ENCODE results near the gene FMN1. TPM values are rescaled to one million over a fixed set of nuclear protein-coding genes. Genes with fewer than 3 reads are reported as not detected.

The FMN1 gene
- total and polyA plus RNA-seq, 10 of the 15 experiments (the other 5 are each of a cell fraction or from before 2014, with no cell fraction given) = 0.05 to 0.16 (median 0.08) TPM; not detected in 4

- POLR2A ChIA-PET = no interaction called here
- WGBS (ENCODE audit: insufficient coverage, insufficient replicate concordance, low lambda C conversion rate, missing lambda C conversion rate) = 0% methylated on average over 4 of the region's 4 CpGs
- intact Hi-C loops (cut with micrococcal nuclease; ENCODE audit: unreplicated experiment) = no loop called here
Observed at GRCh38 chr15:32765236-32765635, 429.3 kb downstream of the FMN1 start.

More at GRCh38 chr15:32765236-32765635, 429.3 kb downstream of the FMN1 start:
- Histone ChIP-seq H3K27me3 (replicated peaks in 1 of 2; ENCODE audit: control insufficient read depth in 2 of 2, insufficient read depth in 2 of 2, low read length in 1 of 2) (no peaks in the 10 kb centered on the region), H3K27ac (ENCODE audit: control insufficient read depth, insufficient read depth) (no peak overlapping the region), H3K9me3 (replicated peaks; ENCODE audit: control insufficient read depth, insufficient read depth, low read length) (no peaks in the 10 kb centered on the region), H3K9ac (ENCODE audit: control insufficient read depth, insufficient read depth, low read length) (no peak overlapping the region), H3K79me2 (ENCODE audit: control insufficient read depth, insufficient read depth, low read length) (no peaks in the 10 kb centered on the region), H3K36me3 (ENCODE audit: control insufficient read depth in 2 of 2, insufficient read depth in 2 of 2, low read length in 1 of 2) (no peaks in the 10 kb centered on the region), H4K20me1 (ENCODE audit: control insufficient read depth, insufficient read depth) (no peaks in the 10 kb centered on the region), H3K4me3 (no peak overlapping the region), H3K4me2 (ENCODE audit: control insufficient read depth, insufficient read depth) (no peak overlapping the region), H2AFZ (ENCODE audit: control insufficient read depth, low read depth, low read length) (no peak overlapping the region), H3K4me1 (ENCODE audit: control insufficient read depth, insufficient read depth, low read length) (no peaks in the 10 kb centered on the region; the same call in 1 of the 2 replicates)
- in situ Hi-C loops (cut with MboI) = no loop called here
- ATAC-seq = 0 out of 3 replicates have a peak, but pooled peaks have one; percentile 27
- RAD21 ChIA-PET (ENCODE audit: unreplicated experiment) = no interaction called here
- DNase-seq (ENCODE audit: low read depth, low spot score) = peak; percentile 8
- CTCF ChIA-PET = interaction anchor here (0.7 kb wide), 1 partner anchor 43 kb away, joined by 3 read pairs; no protein-coding TSS in a partner anchor
- FAIRE-seq = no peak
- TF ChIP-seq PAX5 (IDR thresholded peaks at IDR 0.05; ENCODE audit: borderline replicate concordance, low read depth, low read length) (no peak), RUNX3 (IDR thresholded peaks at IDR 0.05; ENCODE audit: low read length) (0 out of 2 replicates have a peak, but pooled peaks have one; percentile 39), ZBED1 (IDR thresholded peaks at IDR 0.05; ENCODE audit: borderline replicate concordance) (no peak), PML (IDR thresholded peaks at IDR 0.05; ENCODE audit: low read length) (no peak), STAT3 (IDR thresholded peaks at IDR 0.05; ENCODE audit: low read depth, low read length) (no peak), ESRRA (IDR thresholded peaks at IDR 0.05; ENCODE audit: low read length) (no peak), GATAD2B (conservative IDR thresholded peaks at IDR 0.05; ENCODE audit: low read depth) (no peak), CHD2 (IDR thresholded peaks at IDR 0.05; ENCODE audit: borderline replicate concordance, low read depth, low read length) (no peak), IRF4 (IDR thresholded peaks at IDR 0.05; ENCODE audit: low read depth, low read length) (peak; percentile 60; the same call in 1 of the 2 replicates), TAF1 (IDR thresholded peaks at IDR 0.05; ENCODE audit: borderline replicate concordance, low read depth, low read length) (no peak), E4F1 (IDR thresholded peaks at IDR 0.05; ENCODE audit: borderline replicate concordance, partially characterized antibody) (no peak), JUNB (IDR thresholded peaks at IDR 0.05) (peak; percentile 64; the same call in 1 of the 2 replicates), SREBF1 (IDR thresholded peaks at IDR 0.05; ENCODE audit: low read length) (no peak)
- TF ChIP-seq, protein P1, sequence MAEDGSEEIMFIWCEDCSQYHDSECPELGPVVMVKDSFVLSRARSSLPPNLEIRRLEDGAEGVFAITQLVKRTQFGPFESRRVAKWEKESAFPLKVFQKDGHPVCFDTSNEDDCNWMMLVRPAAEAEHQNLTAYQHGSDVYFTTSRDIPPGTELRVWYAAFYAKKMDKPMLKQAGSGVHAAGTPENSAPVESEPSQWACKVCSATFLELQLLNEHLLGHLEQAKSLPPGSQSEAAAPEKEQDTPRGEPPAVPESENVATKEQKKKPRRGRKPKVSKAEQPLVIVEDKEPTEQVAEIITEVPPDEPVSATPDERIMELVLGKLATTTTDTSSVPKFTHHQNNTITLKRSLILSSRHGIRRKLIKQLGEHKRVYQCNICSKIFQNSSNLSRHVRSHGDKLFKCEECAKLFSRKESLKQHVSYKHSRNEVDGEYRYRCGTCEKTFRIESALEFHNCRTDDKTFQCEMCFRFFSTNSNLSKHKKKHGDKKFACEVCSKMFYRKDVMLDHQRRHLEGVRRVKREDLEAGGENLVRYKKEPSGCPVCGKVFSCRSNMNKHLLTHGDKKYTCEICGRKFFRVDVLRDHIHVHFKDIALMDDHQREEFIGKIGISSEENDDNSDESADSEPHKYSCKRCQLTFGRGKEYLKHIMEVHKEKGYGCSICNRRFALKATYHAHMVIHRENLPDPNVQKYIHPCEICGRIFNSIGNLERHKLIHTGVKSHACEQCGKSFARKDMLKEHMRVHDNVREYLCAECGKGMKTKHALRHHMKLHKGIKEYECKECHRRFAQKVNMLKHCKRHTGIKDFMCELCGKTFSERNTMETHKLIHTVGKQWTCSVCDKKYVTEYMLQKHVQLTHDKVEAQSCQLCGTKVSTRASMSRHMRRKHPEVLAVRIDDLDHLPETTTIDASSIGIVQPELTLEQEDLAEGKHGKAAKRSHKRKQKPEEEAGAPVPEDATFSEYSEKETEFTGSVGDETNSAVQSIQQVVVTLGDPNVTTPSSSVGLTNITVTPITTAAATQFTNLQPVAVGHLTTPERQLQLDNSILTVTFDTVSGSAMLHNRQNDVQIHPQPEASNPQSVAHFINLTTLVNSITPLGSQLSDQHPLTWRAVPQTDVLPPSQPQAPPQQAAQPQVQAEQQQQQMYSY (CRISPR knock-in tag; IDR thresholded peaks at IDR 0.05) = no peak
- SMC1A ChIA-PET (ENCODE audit: uncharacterized antibody, unreplicated experiment) = interaction anchor here (1.0 kb wide), 1 partner anchor 11 kb away, joined by 3 read pairs; no protein-coding TSS in a partner anchor
- BruUV-seq (replicated peaks) = no TSS peak

Measured in GM12878 (cell line).